CD4-positive, alpha-beta memory T cell (primary cell): Measurements from ENCODE around the gene ANK2. TPM values are rescaled to one million over a fixed set of nuclear protein-coding genes. Genes with fewer than 3 reads are reported as not detected.

Experiments
- CTCF ChIA-PET: fragments of 350-600 bp; sonication (Branson Sonifier 250); formaldehyde crosslinking; loops from one replicate; lab custom pipeline; 2021; ENCODE audit warnings: inconsistent platforms; ENCODE audit not compliant: partially characterized antibody; lab: Charles Lee
- POLR2A ChIA-PET: fragments of 350-600 bp; sonication (Branson Sonifier 250); formaldehyde crosslinking; loops from one replicate; lab custom pipeline; 2021; ENCODE audit not compliant: partially characterized antibody; lab: Charles Lee
- DNase-seq, 5 donors: peaks; one replicate each; pipeline versions ENCODE4 v3.0.0 to v3.0.0-alpha.2; 2020 to 2022; ENCODE audit warnings: mixed read lengths in 1 of 5
- H3K27ac ChIP-seq: one replicate; pipeline ENCODE4 v1.7.0; 2013; ENCODE audit warnings: low read depth, low read length
- H3K27me3 ChIP-seq: 2 replicates; pipeline ENCODE4 v1.7.0; 2013; ENCODE audit warnings: mild to moderate bottlenecking, low read length, moderate library complexity; ENCODE audit not compliant: insufficient read depth
- H3K36me3 ChIP-seq: 2 replicates; pipeline ENCODE4 v1.7.0; 2013; ENCODE audit warnings: mild to moderate bottlenecking, low read length, moderate library complexity; ENCODE audit not compliant: insufficient read depth
- H3K4me1 ChIP-seq: 2 replicates; pipeline ENCODE4 v1.7.0; 2013; ENCODE audit warnings: mild to moderate bottlenecking, low read length, moderate library complexity; ENCODE audit not compliant: insufficient read depth
- H3K4me3 ChIP-seq, 2 donors: one replicate each; pipeline ENCODE4 v1.7.0; 2013; ENCODE audit warnings: low read length in 2 of 2, mild to moderate bottlenecking in 1 of 2
- H3K9me3 ChIP-seq, 2 donors: one replicate each; pipeline ENCODE4 v1.7.0; 2013; ENCODE audit warnings: low read length in 2 of 2, control low read depth in 1 of 2; ENCODE audit not compliant: control insufficient read depth in 1 of 2
- H3K27ac Mint-ChIP-seq, 7 donors: one replicate each; pipeline ENCODE4 v1.8.0; 2020 to 2021; ENCODE audit warnings: mixed read lengths in 7 of 7, mild to moderate bottlenecking in 6 of 7, inconsistent platforms in 3 of 7, moderate library complexity in 3 of 7
- H3K27me3 Mint-ChIP-seq, 2 donors: one replicate each; pipeline ENCODE4 v1.8.0; 2020 to 2021; ENCODE audit warnings: mixed read lengths in 2 of 2
- H3K36me3 Mint-ChIP-seq, 2 donors: one replicate each; pipeline ENCODE4 v1.8.0; 2020 to 2021; ENCODE audit warnings: mixed read lengths in 2 of 2, inconsistent platforms in 1 of 2, mild to moderate bottlenecking in 1 of 2
- H3K4me1 Mint-ChIP-seq, 4 donors: one replicate each; pipeline ENCODE4 v1.8.0; 2020 to 2021; ENCODE audit warnings: mixed read lengths in 4 of 4, mild to moderate bottlenecking in 1 of 4
- H3K4me3 Mint-ChIP-seq, 8 donors: one replicate each; pipeline ENCODE4 v1.8.0; 2020 to 2021; ENCODE audit warnings: mixed read lengths in 8 of 8, mild to moderate bottlenecking in 7 of 8, moderate library complexity in 6 of 8, inconsistent platforms in 3 of 8
- H3K9me3 Mint-ChIP-seq, 8 donors: one replicate each; pipeline ENCODE4 v1.8.0; 2020 to 2021; ENCODE audit warnings: mixed read lengths in 8 of 8, mild to moderate bottlenecking in 5 of 8, inconsistent platforms in 3 of 8, moderate library complexity in 1 of 8
- intact Hi-C: fragments of 100-400 bp; cut with micrococcal nuclease; formaldehyde crosslinking; loops from one replicate; pipeline ENCODE4 v1.15.1; 2023
- polyA plus RNA-seq, 2 donors: library from polyadenylated mRNA; unstranded; fragments of 300-500 nt; fragmentation: Illumina TruSeq; gene quantifications; one replicate each; pipeline ENCODE4 v1.2.3, GENCODE V29; 2021
- total RNA-seq, 2 experiments: library from RNA; stranded (reverse); gene quantifications; one replicate each; pipeline ENCODE4 v1.2.3, GENCODE V29; 2021

Gene ANK2
- total and polyA plus RNA-seq, 4 experiments from 2014 or later: not detected

GRCh38 chr4:113025416-113025815, 24.0 kb upstream of the ANK2 start:
- Mint-ChIP-seq H3K36me3 (no peaks in the 10 kb centered on the region), H3K27me3 (peaks cover 0 to 1% of the 10 kb centered on the region in 2 donors), H3K27ac (no peak overlapping the region), H3K4me1 (no peaks in the 10 kb centered on the region), H3K4me3 (no peak overlapping the region), H3K9me3 (peaks cover 0 to 4% (median 0%) of the 10 kb centered on the region in 8 donors)
- H3K27me3 ChIP-seq: no peaks in the 10 kb centered on the region
- intact Hi-C loops: no loop called here
- no peak for DNase-seq
- CTCF ChIA-PET: no interaction called here
- H3K27ac ChIP-seq: no peak overlapping the region
- no peaks in the 10 kb centered on the region for H3K4me1 ChIP-seq
- no peaks in the 10 kb centered on the region for H3K9me3 ChIP-seq
- no peaks in the 10 kb centered on the region for H3K36me3 ChIP-seq
- H3K4me3 ChIP-seq: no peak overlapping the region
- POLR2A ChIA-PET: no interaction called here

DNA sequence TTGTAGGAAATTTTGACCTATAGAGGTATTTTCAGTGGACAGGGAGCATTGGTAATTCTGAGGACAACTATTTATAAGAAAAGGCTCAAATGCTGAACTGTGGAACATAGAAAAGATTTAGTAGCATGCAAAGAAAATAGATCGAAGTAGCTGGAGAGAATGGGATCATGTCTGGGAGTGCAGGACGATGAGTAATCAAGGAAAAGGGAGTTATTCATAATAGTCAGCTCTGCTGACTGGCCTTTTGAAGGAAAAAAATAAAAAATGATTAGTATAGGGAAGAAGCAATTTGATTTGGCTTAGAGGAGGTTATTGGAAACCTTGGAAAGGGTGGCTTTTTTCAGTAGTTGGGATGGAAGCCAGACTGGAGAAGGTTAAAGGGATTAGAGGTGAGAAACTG, 22.9 kb upstream of the ANK2 start:
- Mint-ChIP-seq H3K36me3 (no peaks in the 10 kb centered on the region), H3K27ac (no peak overlapping the region), H3K4me3 (no peak overlapping the region), H3K27me3 (peaks cover 0 to 1% of the 10 kb centered on the region in 2 donors), H3K4me1 (no peaks in the 10 kb centered on the region), H3K9me3 (peaks cover 0 to 4% (median 0%) of the 10 kb centered on the region in 8 donors)
- no peaks in the 10 kb centered on the region for H3K27me3 ChIP-seq
- no peak overlapping the region for H3K27ac ChIP-seq
- intact Hi-C loops: no loop called here
- no peaks in the 10 kb centered on the region for H3K36me3 ChIP-seq
- ChIA-PET CTCF (no interaction called here), POLR2A (no interaction called here)
- no peak overlapping the region for H3K4me3 ChIP-seq
- no peaks in the 10 kb centered on the region for H3K4me1 ChIP-seq
- no peak for DNase-seq
- H3K9me3 ChIP-seq: no peaks in the 10 kb centered on the region

- H3K4me3 Mint-ChIP-seq: no peak overlapping the region
- Histone ChIP-seq H3K27me3 (no peaks in the 10 kb centered on the region), H3K9me3 (no peaks in the 10 kb centered on the region), H3K4me3 (no peak overlapping the region), H3K4me1 (no peaks in the 10 kb centered on the region), H3K36me3 (no peaks in the 10 kb centered on the region), H3K27ac (no peak overlapping the region)
- H3K27ac Mint-ChIP-seq: no peak overlapping the region
- ChIA-PET POLR2A (no interaction called here), CTCF (no interaction called here)
- intact Hi-C loops: no loop called here
- DNase-seq: no peak
- H3K27me3 Mint-ChIP-seq: peaks cover 1 to 2% of the 10 kb centered on the region in 2 donors
- no peaks in the 10 kb centered on the region for H3K4me1 Mint-ChIP-seq
- H3K36me3 Mint-ChIP-seq: no peaks in the 10 kb centered on the region
- peaks cover 0 to 4% (median 0%) of the 10 kb centered on the region in 8 donors for H3K9me3 Mint-ChIP-seq
These were observed 21.4 kb upstream of the ANK2 start for GRCh38 chr4:113028074-113028473.

GRCh38 chr4:113031212-113031611, 18.2 kb upstream of the ANK2 start:
- H3K36me3 Mint-ChIP-seq: no peaks in the 10 kb centered on the region
- POLR2A ChIA-PET: no interaction called here
- H3K27ac Mint-ChIP-seq: no peak overlapping the region
- Histone ChIP-seq H3K4me3 (no peak overlapping the region), H3K9me3 (no peaks in the 10 kb centered on the region), H3K4me1 (no peaks in the 10 kb centered on the region), H3K36me3 (no peaks in the 10 kb centered on the region), H3K27ac (no peak overlapping the region), H3K27me3 (no peaks in the 10 kb centered on the region)
- intact Hi-C loops: no loop called here
- peaks cover 1 to 2% of the 10 kb centered on the region in 2 donors for H3K27me3 Mint-ChIP-seq
- CTCF ChIA-PET: no interaction called here
- no peak for DNase-seq
- peaks cover 0 to 2% (median 0%) of the 10 kb centered on the region in 8 donors for H3K9me3 Mint-ChIP-seq
- no peaks in the 10 kb centered on the region for H3K4me1 Mint-ChIP-seq
- no peak overlapping the region for H3K4me3 Mint-ChIP-seq

GRCh38 chr4:113040793-113041192, 8.7 kb upstream of the ANK2 start:
- H3K9me3 Mint-ChIP-seq: peaks cover 0 to 7% (median under 1%) of the 10 kb centered on the region in 8 donors
- H3K4me1 ChIP-seq: no peaks in the 10 kb centered on the region
- POLR2A ChIA-PET: no interaction called here
- H3K9me3 ChIP-seq: no peaks in the 10 kb centered on the region
- no peaks in the 10 kb centered on the region for H3K4me1 Mint-ChIP-seq
- no peaks in the 10 kb centered on the region for H3K27me3 Mint-ChIP-seq
- no peak overlapping the region for H3K4me3 Mint-ChIP-seq
- CTCF ChIA-PET: no interaction called here
- H3K36me3 ChIP-seq: no peaks in the 10 kb centered on the region
- H3K27me3 ChIP-seq: no peaks in the 10 kb centered on the region
- H3K27ac ChIP-seq: no peak overlapping the region
- no peak for DNase-seq
- no peaks in the 10 kb centered on the region for H3K36me3 Mint-ChIP-seq
- no peak overlapping the region for H3K27ac Mint-ChIP-seq
- no peak overlapping the region for H3K4me3 ChIP-seq
- intact Hi-C loops: no loop called here

DNA sequence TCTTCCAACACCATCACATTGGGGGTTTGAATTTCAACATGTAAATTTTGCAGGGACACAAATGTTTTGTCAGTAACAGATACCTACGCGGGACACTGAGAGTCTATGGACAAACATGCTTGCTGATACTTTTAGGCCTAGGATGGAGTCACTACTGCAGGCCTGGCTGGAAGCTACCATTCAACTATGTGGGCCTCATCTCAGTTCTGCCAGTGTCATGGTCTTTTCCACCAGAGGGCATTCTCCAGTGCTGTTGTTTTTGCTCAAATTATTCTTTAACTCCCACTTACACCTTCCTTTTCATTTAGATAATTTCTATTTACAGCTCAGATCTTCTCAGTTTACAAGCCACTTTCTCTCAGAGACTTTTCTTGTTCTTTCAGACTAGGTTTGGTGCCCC, 7.0 kb upstream of the ANK2 start:
- H3K4me3 Mint-ChIP-seq: no peak overlapping the region
- ChIA-PET CTCF (no interaction called here), POLR2A (no interaction called here)
- DNase-seq: no peak
- peaks cover 0 to under 1% of the 10 kb centered on the region in 2 donors for H3K27me3 Mint-ChIP-seq
- no peak overlapping the region for H3K27ac Mint-ChIP-seq
- peaks cover 0 to 7% (median under 1%) of the 10 kb centered on the region in 8 donors for H3K9me3 Mint-ChIP-seq
- Histone ChIP-seq H3K36me3 (no peaks in the 10 kb centered on the region), H3K9me3 (no peaks in the 10 kb centered on the region), H3K4me3 (no peak overlapping the region), H3K4me1 (no peaks in the 10 kb centered on the region), H3K27ac (no peak overlapping the region), H3K27me3 (no peaks in the 10 kb centered on the region)
- no peaks in the 10 kb centered on the region for H3K4me1 Mint-ChIP-seq
- intact Hi-C loops: no loop called here
- no peaks in the 10 kb centered on the region for H3K36me3 Mint-ChIP-seq

GRCh38 chr4:113043591-113043990, 5.9 kb upstream of the ANK2 start:
- H3K4me1 Mint-ChIP-seq: no peaks in the 10 kb centered on the region
- intact Hi-C loops: no loop called here
- POLR2A ChIA-PET: no interaction called here
- H3K4me3 ChIP-seq: no peak overlapping the region
- H3K36me3 ChIP-seq: no peaks in the 10 kb centered on the region
- H3K4me3 Mint-ChIP-seq: no peak overlapping the region
- no peaks in the 10 kb centered on the region for H3K36me3 Mint-ChIP-seq
- H3K27ac ChIP-seq: no peak overlapping the region
- DNase-seq: no peak
- no peak overlapping the region for H3K27ac Mint-ChIP-seq
- H3K27me3 ChIP-seq: no peaks in the 10 kb centered on the region
- no peaks in the 10 kb centered on the region for H3K9me3 ChIP-seq
- H3K4me1 ChIP-seq: no peaks in the 10 kb centered on the region
- CTCF ChIA-PET: no interaction called here
- peaks cover 0 to 2% of the 10 kb centered on the region in 2 donors for H3K27me3 Mint-ChIP-seq
- peaks cover 0 to 7% (median under 1%) of the 10 kb centered on the region in 8 donors for H3K9me3 Mint-ChIP-seq

DNA sequence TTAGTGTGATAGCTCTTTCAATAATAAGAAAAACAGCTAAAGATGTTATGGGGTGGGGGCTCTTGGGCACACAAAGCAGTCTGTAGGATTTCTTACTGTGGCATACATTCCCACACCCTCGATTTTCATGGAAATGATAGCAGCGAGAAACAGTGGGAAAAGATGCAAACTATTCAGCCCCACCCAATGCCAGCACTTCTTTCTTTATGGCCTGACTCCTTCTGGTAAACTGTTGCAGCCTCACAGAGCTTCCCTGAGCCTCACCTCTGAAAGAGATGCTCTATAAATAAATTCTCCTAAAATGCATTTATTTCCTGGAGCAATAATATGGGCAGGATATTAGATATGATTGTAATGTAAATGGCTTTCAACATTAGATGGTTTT, 910 bp downstream of the ANK2 start:
- H3K9me3 ChIP-seq: no peaks in the 10 kb centered on the region
- H3K36me3 ChIP-seq: no peaks in the 10 kb centered on the region
- ChIA-PET CTCF (no interaction called here), POLR2A (no interaction called here)
- Mint-ChIP-seq H3K4me3 (no peak overlapping the region), H3K9me3 (no peaks in the 10 kb centered on the region), H3K27ac (no peak overlapping the region), H3K36me3 (no peaks in the 10 kb centered on the region), H3K27me3 (peaks cover 0 to 3% of the 10 kb centered on the region in 2 donors), H3K4me1 (no peaks in the 10 kb centered on the region)
- H3K27me3 ChIP-seq: no peaks in the 10 kb centered on the region
- no peak overlapping the region for H3K4me3 ChIP-seq
- H3K27ac ChIP-seq: no peak overlapping the region
- intact Hi-C loops: no loop called here
- no peak for DNase-seq
- no peaks in the 10 kb centered on the region for H3K4me1 ChIP-seq
